Measurements from ENCODE around the gene NEMP1.

Gene NEMP1

DNA sequence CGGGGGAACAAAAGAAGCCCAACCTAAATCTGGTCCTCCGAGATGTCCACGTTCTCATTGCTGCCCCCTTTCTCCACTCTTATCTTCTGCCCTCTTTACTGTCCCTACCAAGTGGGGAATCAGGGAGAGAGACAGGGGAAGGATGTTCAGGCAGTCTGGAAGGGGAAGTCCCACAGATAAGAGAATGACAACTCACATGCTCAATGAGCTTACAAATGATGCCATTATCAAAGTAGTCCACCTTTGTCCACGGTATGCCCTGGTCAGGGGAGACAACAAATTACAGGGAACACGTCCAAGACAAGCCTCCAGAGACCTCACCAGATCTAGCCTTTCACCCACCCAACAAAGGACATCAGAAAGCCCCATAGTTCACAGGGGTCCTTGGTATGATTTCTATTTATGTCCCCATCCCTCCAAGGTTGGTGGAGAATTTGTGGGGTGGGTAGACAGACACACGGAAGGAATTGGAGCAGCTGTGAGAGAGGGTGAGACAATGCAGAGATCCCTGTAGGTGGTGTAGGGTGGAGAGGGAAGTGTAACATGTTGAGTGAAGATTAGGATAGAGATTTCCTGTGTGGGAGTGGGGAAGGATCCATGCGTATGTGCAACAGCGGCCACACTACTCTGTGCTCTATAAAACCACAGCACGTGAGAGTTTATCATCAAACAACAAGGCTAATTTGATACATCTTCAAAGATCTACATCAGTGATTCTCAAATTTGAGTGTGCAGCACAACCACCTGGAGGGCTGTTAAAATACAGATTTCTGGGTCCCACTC is 39.4 kb downstream of the NEMP1 start:
- TF ChIP-seq, protein P1, sequence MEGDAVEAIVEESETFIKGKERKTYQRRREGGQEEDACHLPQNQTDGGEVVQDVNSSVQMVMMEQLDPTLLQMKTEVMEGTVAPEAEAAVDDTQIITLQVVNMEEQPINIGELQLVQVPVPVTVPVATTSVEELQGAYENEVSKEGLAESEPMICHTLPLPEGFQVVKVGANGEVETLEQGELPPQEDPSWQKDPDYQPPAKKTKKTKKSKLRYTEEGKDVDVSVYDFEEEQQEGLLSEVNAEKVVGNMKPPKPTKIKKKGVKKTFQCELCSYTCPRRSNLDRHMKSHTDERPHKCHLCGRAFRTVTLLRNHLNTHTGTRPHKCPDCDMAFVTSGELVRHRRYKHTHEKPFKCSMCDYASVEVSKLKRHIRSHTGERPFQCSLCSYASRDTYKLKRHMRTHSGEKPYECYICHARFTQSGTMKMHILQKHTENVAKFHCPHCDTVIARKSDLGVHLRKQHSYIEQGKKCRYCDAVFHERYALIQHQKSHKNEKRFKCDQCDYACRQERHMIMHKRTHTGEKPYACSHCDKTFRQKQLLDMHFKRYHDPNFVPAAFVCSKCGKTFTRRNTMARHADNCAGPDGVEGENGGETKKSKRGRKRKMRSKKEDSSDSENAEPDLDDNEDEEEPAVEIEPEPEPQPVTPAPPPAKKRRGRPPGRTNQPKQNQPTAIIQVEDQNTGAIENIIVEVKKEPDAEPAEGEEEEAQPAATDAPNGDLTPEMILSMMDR (conservative IDR thresholded peaks at IDR 0.05; ENCODE audit: low read length) = no peak
- no peak for TF ChIP-seq EZH2phosphoT487 (IDR thresholded peaks at IDR 0.05; ENCODE audit: borderline replicate concordance)
- no peaks in the 10 kb centered on the region for H4K20me1 ChIP-seq (ENCODE audit: insufficient read depth, low read length, poor library complexity, severe bottlenecking)
- H3K9me2 ChIP-seq (replicated peaks; ENCODE audit: low read depth, low read length) = no peaks in the 10 kb centered on the region
- H3F3A ChIP-seq (ENCODE audit: low read depth) = no peaks in the 10 kb centered on the region
- no peaks in the 10 kb centered on the region for H3K27me3 ChIP-seq (ENCODE audit: insufficient read depth, low read length, poor library complexity, severe bottlenecking)
- no peaks in the 10 kb centered on the region for H3K36me3 ChIP-seq (ENCODE audit: insufficient read depth, low read length)
- no peak overlapping the region for H2AFZ ChIP-seq (ENCODE audit: low read length)
- H3K4me1 ChIP-seq (ENCODE audit: insufficient read depth, low read length, poor library complexity, severe bottlenecking) = no peaks in the 10 kb centered on the region
- H3K4me2 ChIP-seq (ENCODE audit: low read depth, low read length, poor library complexity, severe bottlenecking) = no peak overlapping the region
- no peaks in the 10 kb centered on the region for H3K79me2 ChIP-seq (ENCODE audit: insufficient read depth, low read length)
- no peak overlapping the region for H3K4me3 ChIP-seq (ENCODE audit: low read length, poor library complexity, severe bottlenecking)
- H3K9ac ChIP-seq (ENCODE audit: low read depth, low read length, poor library complexity, severe bottlenecking) = no peak overlapping the region
- no peaks in the 10 kb centered on the region for H3K9me3 ChIP-seq (ENCODE audit: insufficient read depth, low read depth, low read length)

DNA sequence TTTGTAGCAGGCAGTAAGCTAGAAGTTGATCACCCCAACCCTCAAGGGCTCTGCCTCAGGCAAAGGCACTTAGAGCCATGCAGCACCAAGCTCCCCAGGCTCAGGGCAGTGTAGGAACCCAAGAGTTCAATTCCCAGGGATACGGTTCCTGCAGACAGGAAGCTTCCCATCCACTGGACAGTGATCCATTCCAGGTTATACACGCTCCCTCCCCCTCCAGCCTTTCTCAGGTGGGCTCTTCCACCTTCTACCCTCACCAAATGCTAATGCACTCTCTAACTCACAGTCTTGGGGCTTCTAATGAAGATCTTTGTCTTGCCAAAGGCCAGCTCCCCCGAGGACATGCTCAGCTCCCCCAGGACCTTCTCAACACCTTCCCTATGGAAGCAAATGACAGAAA is 41.3 kb downstream of the NEMP1 start:
- Histone ChIP-seq H3K4me1 (ENCODE audit: insufficient read depth, low read length, poor library complexity, severe bottlenecking) (no peaks in the 10 kb centered on the region), H3K4me3 (ENCODE audit: low read length, poor library complexity, severe bottlenecking) (no peak overlapping the region), H3F3A (ENCODE audit: low read depth) (no peaks in the 10 kb centered on the region), H3K79me2 (ENCODE audit: insufficient read depth, low read length) (no peaks in the 10 kb centered on the region), H3K9ac (ENCODE audit: low read depth, low read length, poor library complexity, severe bottlenecking) (no peak overlapping the region), H3K27me3 (ENCODE audit: insufficient read depth, low read length, poor library complexity, severe bottlenecking) (no peaks in the 10 kb centered on the region), H3K9me2 (replicated peaks; ENCODE audit: low read depth, low read length) (no peaks in the 10 kb centered on the region), H3K36me3 (ENCODE audit: insufficient read depth, low read length) (no peaks in the 10 kb centered on the region), H4K20me1 (ENCODE audit: insufficient read depth, low read length, poor library complexity, severe bottlenecking) (no peaks in the 10 kb centered on the region), H3K4me2 (ENCODE audit: low read depth, low read length, poor library complexity, severe bottlenecking) (no peak overlapping the region), H3K9me3 (ENCODE audit: insufficient read depth, low read depth, low read length) (no peaks in the 10 kb centered on the region), H2AFZ (ENCODE audit: low read length) (no peak overlapping the region)
- no peak for TF ChIP-seq EZH2phosphoT487 (IDR thresholded peaks at IDR 0.05; ENCODE audit: borderline replicate concordance)
- TF ChIP-seq, protein P1 (conservative IDR thresholded peaks at IDR 0.05; ENCODE audit: low read length) = no peak

DNA sequence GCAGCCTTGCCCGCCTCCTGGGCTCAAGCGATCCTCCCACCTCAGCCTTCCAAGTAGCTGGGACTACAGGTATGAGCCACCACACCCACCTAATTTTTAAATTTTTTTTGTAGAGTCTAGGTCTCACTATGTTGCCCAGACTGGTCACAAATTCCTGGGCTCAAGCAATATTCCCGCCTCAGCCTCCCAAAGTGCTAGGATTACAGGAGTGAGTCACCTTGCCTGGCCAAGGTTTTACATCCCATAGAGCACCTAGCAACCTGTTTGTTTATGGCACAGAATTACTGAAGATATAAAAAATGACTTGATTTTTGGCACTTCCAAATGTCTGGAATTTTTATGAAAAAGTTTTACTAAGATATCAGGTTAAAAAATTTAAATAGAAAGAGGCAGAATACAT is 45.2 kb downstream of the NEMP1 start:
- peaks cover 24% of the 10 kb centered on the region for H3K4me1 ChIP-seq (ENCODE audit: insufficient read depth, low read length, poor library complexity, severe bottlenecking)
- H3K79me2 ChIP-seq (ENCODE audit: insufficient read depth, low read length) = no peaks in the 10 kb centered on the region
- TF ChIP-seq, protein P1 (conservative IDR thresholded peaks at IDR 0.05; ENCODE audit: low read length) = no peak
- TF ChIP-seq EZH2phosphoT487 (IDR thresholded peaks at IDR 0.05; ENCODE audit: borderline replicate concordance) = no peak
- no peaks in the 10 kb centered on the region for H3K36me3 ChIP-seq (ENCODE audit: insufficient read depth, low read length)
- H3K9me2 ChIP-seq (replicated peaks; ENCODE audit: low read depth, low read length) = no peaks in the 10 kb centered on the region
- no peaks in the 10 kb centered on the region for H4K20me1 ChIP-seq (ENCODE audit: insufficient read depth, low read length, poor library complexity, severe bottlenecking)
- H3K27me3 ChIP-seq (ENCODE audit: insufficient read depth, low read length, poor library complexity, severe bottlenecking) = no peaks in the 10 kb centered on the region
- no peak overlapping the region for H3K9ac ChIP-seq (ENCODE audit: low read depth, low read length, poor library complexity, severe bottlenecking)
- no peaks in the 10 kb centered on the region for H3F3A ChIP-seq (ENCODE audit: low read depth)
- no peak overlapping the region for H2AFZ ChIP-seq (ENCODE audit: low read length)
- no peak overlapping the region for H3K4me3 ChIP-seq (ENCODE audit: low read length, poor library complexity, severe bottlenecking)
- H3K4me2 ChIP-seq (ENCODE audit: low read depth, low read length, poor library complexity, severe bottlenecking) = no peak overlapping the region
- no peaks in the 10 kb centered on the region for H3K9me3 ChIP-seq (ENCODE audit: insufficient read depth, low read depth, low read length)
